K562 (cell line): ENCODE measurements around the gene TICAM1. TPM values are rescaled to one million over a fixed set of nuclear protein-coding genes. Genes with fewer than 3 reads are reported as not detected.
A peak's percentile ranks its signal among the peaks of the same experiment; 100 is the strongest.

ENCODE experiments used
- ARID2 ChIP-seq: fragments of 450-650 bp; IDR thresholded peaks from 2 replicates; pipeline ENCODE4 v1.6.1; 2017; ENCODE audit warnings: antibody characterized with exemption, mild to moderate bottlenecking
- ARID4B ChIP-seq: sonication (generic); formaldehyde crosslinking; IDR thresholded peaks from 2 replicates; pipeline ENCODE4 v1.8.0; 2022; ENCODE audit warnings: mild to moderate bottlenecking, missing genetic modification reagents
- ATF6 ChIP-seq: sonication (generic); formaldehyde crosslinking; IDR thresholded peaks from 2 replicates; pipeline ENCODE4 v1.4.0; 2020; ENCODE audit warnings: mild to moderate bottlenecking, missing genetic modification reagents
- ETV6 ChIP-seq, 3 experiments: fragments of 150-350 bp in 1 of 3; sonication (generic) in 1 of 3; formaldehyde crosslinking in 1 of 3; IDR thresholded peaks; 2 replicates each; pipeline versions ENCODE4 v1.6.1 to v1.8.0; 2014 to 2022; ENCODE audit warnings: borderline replicate concordance in 2 of 3, low read depth in 2 of 3, antibody characterized with exemption in 1 of 3, low read length in 1 of 3, mild to moderate bottlenecking in 1 of 3, missing genetic modification reagents in 1 of 3
- GABPA ChIP-seq: fragments of 200-800 bp; sonication (Bioruptor generic); conservative IDR thresholded peaks from 2 replicates; pipeline ENCODE4 v1.6.1; 2016; ENCODE audit warnings: low read depth, missing genetic modification characterization, missing compliant biosample characterization
- HDAC1 ChIP-seq, 2 experiments: fragments of 450-650 bp; IDR thresholded peaks; 2 replicates each; pipeline ENCODE4 v1.6.1; 2016 to 2017; ENCODE audit warnings: inconsistent platforms in 1 of 2, mild to moderate bottlenecking in 1 of 2, moderate library complexity in 1 of 2
- HDAC3 ChIP-seq: fragments of 450-650 bp; IDR thresholded peaks from 2 replicates; pipeline ENCODE4 v1.6.1; 2018; ENCODE audit warnings: borderline replicate concordance, mild to moderate bottlenecking, moderate library complexity; ENCODE audit not compliant: partially characterized antibody
- HMG20A ChIP-seq: fragments of 450-650 bp; formaldehyde crosslinking; conservative IDR thresholded peaks from 2 replicates; pipeline ENCODE4 v1.4.0; 2020; ENCODE audit warnings: mild to moderate bottlenecking, mixed read lengths
- KDM5B ChIP-seq: fragments of 200-600 bp; sonication (generic); IDR thresholded peaks from 2 replicates; pipeline ENCODE4 v1.6.1; 2012; ENCODE audit warnings: low read depth, mild to moderate bottlenecking, moderate library complexity, low read length, control low read depth, inconsistent platforms; ENCODE audit not compliant: insufficient replicate concordance
- MED1 ChIP-seq: sonication (generic); formaldehyde crosslinking; IDR thresholded peaks from 2 replicates; pipeline ENCODE4 v1.8.1; 2023; ENCODE audit warnings: missing genetic modification reagents, borderline replicate concordance
- NR2C2 ChIP-seq, 2 experiments: fragments of 200-800 bp in 1 of 2; sonication (Bioruptor generic) in 1 of 2; sonication (generic) in 1 of 2; formaldehyde crosslinking in 1 of 2; IDR thresholded peaks; 2 replicates each; pipeline versions ENCODE4 v1.6.1 to v1.8.0; 2016 to 2022; ENCODE audit warnings: mild to moderate bottlenecking in 1 of 2, missing compliant biosample characterization in 1 of 2, missing genetic modification characterization in 1 of 2, missing genetic modification reagents in 1 of 2
- PHF8 ChIP-seq: fragments of 200-600 bp; sonication (generic); IDR thresholded peaks from 2 replicates; pipeline ENCODE4 v1.6.1; 2012; ENCODE audit warnings: mixed run types, mild to moderate bottlenecking, inconsistent platforms, low read length, moderate library complexity, borderline replicate concordance
- PML ChIP-seq: IDR thresholded peaks from 2 replicates; pipeline ENCODE4 v1.6.1; 2012; ENCODE audit warnings: low read length, inconsistent platforms
- RBBP5 ChIP-seq: fragments of 200-600 bp; sonication (generic); IDR thresholded peaks from 2 replicates; pipeline ENCODE4 v1.6.1; 2012; ENCODE audit warnings: borderline replicate concordance, mild to moderate bottlenecking, low read length, control low read depth, inconsistent platforms; ENCODE audit not compliant: insufficient read depth, poor library complexity, severe bottlenecking
- SMARCE1 ChIP-seq: fragments of 450-650 bp; IDR thresholded peaks from 2 replicates; pipeline ENCODE4 v1.7.1; 2016; ENCODE audit warnings: mild to moderate bottlenecking
- TCFL5 ChIP-seq: fragments of 250-450 bp; sonication (Bioruptor Pico); conservative IDR thresholded peaks from 2 replicates; pipeline ENCODE4 v1.6.1; 2021; ENCODE audit warnings: mild to moderate bottlenecking, moderate library complexity, matching md5 sums
- ZNF512 ChIP-seq: IDR thresholded peaks from 2 replicates; pipeline ENCODE4 v1.6.1; 2016; ENCODE audit warnings: missing genetic modification characterization, missing compliant biosample characterization
- polyA plus RNA-seq, 8 experiments: library from polyadenylated mRNA; depleted of rRNA in 4 of 8; stranded (reverse) in 5 of 8; unstranded in 3 of 8; fragments of >200 nt; fragmentation: Nextera tagmentation in 2 of 8; fragmentation: Illumina TruSeq in 1 of 8; extraction: Ambion mirVana in 2 of 8; extraction: Trizol in 1 of 8; gene quantifications; 2 replicates each; pipeline versions ENCODE4 v1.2.1 to v1.2.3, GENCODE V29; 2011 to 2014; ENCODE audit warnings: inconsistent platforms in 1 of 8, missing spikeins in 1 of 8
- total RNA-seq, 7 experiments: library from RNA; depleted of rRNA in 6 of 7; stranded (reverse); fragments of >200 nt in 6 of 7; fragmentation: Illumina TruSeq in 2 of 7; extraction: Trizol in 2 of 7; gene quantifications; 2 replicates each; pipeline versions ENCODE4 v1.2.1 to v1.2.3, GENCODE V29; 2011 to 2021; ENCODE audit warnings: low replicate concordance in 1 of 7

The TICAM1 gene
- total and polyA plus RNA-seq, 9 of the 15 experiments (the other 6 are each of a cell fraction or from before 2014, with no cell fraction given) = 0.07 to 11.6 (median 1.5) TPM

GRCh38 chr19:4831304-4831978, at the start of gene TICAM1 (continued):
- TF ChIP-seq ARID4B (CRISPR knock-in tag) = peak; percentile 40; the same call in 1 of the 2 replicates
- no peak for TF ChIP-seq MED1 (CRISPR knock-in tag)
- no peak for TF ChIP-seq ARID2
- no peak for TF ChIP-seq HDAC3
- no peak for TF ChIP-seq HMG20A
- 0 out of 2 replicates have a peak, but pooled peaks have one; percentile 26 for TF ChIP-seq SMARCE1
- no peak for TF ChIP-seq ATF6 (CRISPR knock-in tag)
- TF ChIP-seq KDM5B = peak; percentile 71
- TF ChIP-seq ZNF512 = no peak
- TF ChIP-seq PHF8 = peak; percentile 83
- no peak for TF ChIP-seq NR2C2 (CRISPR knock-in tag; IDR thresholded peaks at IDR 0.05)
- TF ChIP-seq NR2C2 (tag; IDR thresholded peaks at IDR 0.05) = peak; percentile 41; the same call in 1 of the 2 replicates
- TF ChIP-seq TCFL5 (CRISPR knock-in tag) = no peak
- TF ChIP-seq HDAC1 (IDR thresholded peaks at IDR 0.05) = peak in 1 of 2 experiments; percentile 78; a peak in 2 of 4 replicates
- peak; percentile 48; the same call in 1 of the 2 replicates for TF ChIP-seq GABPA (tag)
- peak; percentile 17; the same call in 1 of the 2 replicates for TF ChIP-seq PML
- peak; percentile 50 for TF ChIP-seq RBBP5
- TF ChIP-seq ETV6 (IDR thresholded peaks at IDR 0.05; ENCODE audit: borderline replicate concordance in 1 of 2, low read depth in 2 of 2, low read length in 1 of 2) = no peak; a peak in 1 of 4 replicates
- 0 out of 2 replicates have a peak, but pooled peaks have one; percentile 18 for TF ChIP-seq ETV6 (CRISPR knock-in tag; IDR thresholded peaks at IDR 0.05; ENCODE audit: borderline replicate concordance)
